Liver (tissue), 9 donors: ENCODE measurements around the gene PNO1. TPM values are rescaled to one million over a fixed set of nuclear protein-coding genes. Genes with fewer than 3 reads are reported as not detected.

Experiments used
- DNase-seq: peaks from one replicate; pipeline ENCODE4 v3.0.0-alpha.2; 2017; ENCODE audit warnings: low spot score
- H3K27ac ChIP-seq, 2 donors: one replicate each; pipeline ENCODE4 v1.7.0; 2013; ENCODE audit warnings: inconsistent platforms in 2 of 2, low read length in 2 of 2, control low read depth in 1 of 2, low read depth in 1 of 2, mild to moderate bottlenecking in 1 of 2
- H3K27me3 ChIP-seq, 4 donors: one replicate each; pipeline versions ENCODE4 v1.6.1 to v1.7.0; 2013; ENCODE audit warnings: low read length in 3 of 4, inconsistent platforms in 1 of 4, mild to moderate bottlenecking in 1 of 4, moderate library complexity in 1 of 4; ENCODE audit not compliant: control insufficient read depth in 4 of 4, insufficient read depth in 4 of 4
- H3K36me3 ChIP-seq, 4 donors: one replicate each; pipeline versions ENCODE4 v1.6.1 to v1.7.0; 2013; ENCODE audit warnings: low read length in 3 of 4, mild to moderate bottlenecking in 3 of 4, low read depth in 1 of 4, moderate library complexity in 1 of 4; ENCODE audit not compliant: control insufficient read depth in 4 of 4, insufficient read depth in 3 of 4
- H3K4me1 ChIP-seq, 4 donors: one replicate each; pipeline versions ENCODE4 v1.6.1 to v1.7.0; 2013; ENCODE audit warnings: low read length in 3 of 4, mild to moderate bottlenecking in 3 of 4, moderate library complexity in 1 of 4; ENCODE audit not compliant: control insufficient read depth in 4 of 4, insufficient read depth in 4 of 4
- H3K4me3 ChIP-seq, 3 donors: one replicate each; pipeline versions ENCODE4 v1.6.1 to v1.7.0; 2013; ENCODE audit warnings: low read length in 3 of 3, control low read depth in 1 of 3, low read depth in 1 of 3, mild to moderate bottlenecking in 1 of 3
- H3K9ac ChIP-seq, 2 donors: one replicate each; pipeline ENCODE4 v1.7.0; 2013; ENCODE audit warnings: low read length in 2 of 2, mild to moderate bottlenecking in 2 of 2, moderate library complexity in 2 of 2, control low read depth in 1 of 2, low read depth in 1 of 2
- H3K9me3 ChIP-seq, 4 donors: one replicate each; pipeline versions ENCODE4 v1.6.1 to v1.7.0; 2013; ENCODE audit warnings: low read length in 3 of 4; ENCODE audit not compliant: control insufficient read depth in 4 of 4
- ATF3 ChIP-seq: IDR thresholded peaks from 2 replicates; pipeline ENCODE4 v1.6.1; 2016; ENCODE audit warnings: antibody characterized with exemption
- EGR1 ChIP-seq, 2 donors: IDR thresholded peaks; 2 replicates each; pipeline ENCODE4 v1.6.1; 2016 to 2018; ENCODE audit warnings: antibody characterized with exemption in 2 of 2, low read depth in 2 of 2
- FOXA2 ChIP-seq: IDR thresholded peaks from 2 replicates; pipeline ENCODE4 v1.6.1; 2016; ENCODE audit warnings: antibody characterized with exemption
- GABPA ChIP-seq, 2 donors: IDR thresholded peaks in 1 of 2; conservative IDR thresholded peaks in 1 of 2; 2 replicates each; pipeline ENCODE4 v1.6.1; 2016; ENCODE audit warnings: antibody characterized with exemption in 2 of 2, mild to moderate bottlenecking in 1 of 2, moderate library complexity in 1 of 2
- HNF4G ChIP-seq: IDR thresholded peaks from 2 replicates; pipeline ENCODE4 v1.6.1; 2016; ENCODE audit warnings: antibody characterized with exemption
- JUND ChIP-seq, 2 donors: IDR thresholded peaks; 2 replicates each; pipeline ENCODE4 v1.6.1; 2016; ENCODE audit warnings: antibody characterized with exemption in 2 of 2
- NR2F2 ChIP-seq: IDR thresholded peaks from 2 replicates; pipeline ENCODE4 v1.6.1; 2016; ENCODE audit warnings: antibody characterized with exemption
- RAD21 ChIP-seq, 2 donors: IDR thresholded peaks; 2 replicates each; pipeline ENCODE4 v1.6.1; 2016; ENCODE audit warnings: antibody characterized with exemption in 2 of 2, mild to moderate bottlenecking in 2 of 2
- REST ChIP-seq: IDR thresholded peaks from 2 replicates; pipeline ENCODE4 v1.6.1; 2016; ENCODE audit warnings: antibody characterized with exemption, mild to moderate bottlenecking
- RXRA ChIP-seq, 2 donors: IDR thresholded peaks; 2 replicates each; pipeline ENCODE4 v1.6.1; 2017 to 2018; ENCODE audit warnings: antibody characterized with exemption in 2 of 2, mild to moderate bottlenecking in 1 of 2
- SP1 ChIP-seq: IDR thresholded peaks from 2 replicates; pipeline ENCODE4 v1.6.1; 2018; ENCODE audit warnings: antibody characterized with exemption, mild to moderate bottlenecking
- TAF1 ChIP-seq: conservative IDR thresholded peaks from 2 replicates; pipeline ENCODE4 v1.6.1; 2016; ENCODE audit warnings: antibody characterized with exemption, mild to moderate bottlenecking
- WGBS: extraction: QIAGEN DNeasy Blood & Tissue Kit; methylation state at CpG from one replicate; pipeline ENCODE4 v1.1.7; 2013; 5-methylcytosine and 5-hydroxymethylcytosine counted together
- polyA plus RNA-seq, 2 donors: library from polyadenylated mRNA; stranded (reverse) in 1 of 2; unstranded in 1 of 2; fragments of 200-250 nt in 1 of 2; fragments of >200 nt in 1 of 2; fragmentation: Nextera tagmentation in 1 of 2; extraction: Ambion mirVana in 1 of 2; gene quantifications; one replicate each; pipeline versions ENCODE4 v1.2.1 to v1.2.3, GENCODE V29; 2013 to 2015
- total RNA-seq, 2 donors: library from RNA; depleted of rRNA; stranded (reverse); fragments of >200 nt; gene quantifications; one replicate each; pipeline ENCODE4 v1.2.3, GENCODE V29; 2014
- TF ChIP-seq, protein P1 (sequence below): IDR thresholded peaks from 2 replicates; pipeline ENCODE4 v1.6.1; 2016; ENCODE audit warnings: antibody characterized with exemption
- TF ChIP-seq, protein P2 (sequence below): fragments of 150-350 bp; IDR thresholded peaks from 2 replicates; pipeline ENCODE4 v1.5.1; 2017; ENCODE audit warnings: improper control_type of control experiment, low read depth, low read length; ENCODE audit not compliant: missing input control
- donor health status: healthy.
- donor health status: healthy.
- donor health status: healthy.
- donor health status: healthy.
- donor health status: healthy.

The PNO1 gene
- total and polyA plus RNA-seq, 4 donors: 5.5 to 9.5 (median 8.4) TPM

GRCh38 chr2:68134120-68134519, 23.6 kb upstream of the PNO1 start:
- Histone ChIP-seq H3K27me3 (no peaks in the 10 kb centered on the region), H3K9ac (no peak overlapping the region), H3K27ac (no peak overlapping the region), H3K36me3 (peaks cover 2 to 11% (median 2%) of the 10 kb centered on the region in 4 donors), H3K9me3 (no peaks in the 10 kb centered on the region), H3K4me1 (no peaks in the 10 kb centered on the region), H3K4me3 (no peak overlapping the region)
- 95% methylated on average over 1 of the region's 1 CpG for WGBS
- DNase-seq: no peak
- TF ChIP-seq REST (no peak), RXRA (IDR thresholded peaks at IDR 0.05) (no peak), RAD21 (IDR thresholded peaks at IDR 0.05) (no peak), ATF3 (no peak), JUND (IDR thresholded peaks at IDR 0.05) (no peak), GABPA (IDR thresholded peaks at IDR 0.05 in 1 of 2, conservative IDR thresholded peaks at IDR 0.05 in 1 of 2) (no peak), SP1 (no peak), EGR1 (IDR thresholded peaks at IDR 0.05; ENCODE audit: low read depth in 2 of 2) (no peak), NR2F2 (no peak), HNF4G (no peak), TAF1 (no peak)
- TF ChIP-seq, protein P1, sequence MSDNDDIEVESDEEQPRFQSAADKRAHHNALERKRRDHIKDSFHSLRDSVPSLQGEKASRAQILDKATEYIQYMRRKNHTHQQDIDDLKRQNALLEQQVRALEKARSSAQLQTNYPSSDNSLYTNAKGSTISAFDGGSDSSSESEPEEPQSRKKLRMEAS: no peak
- TF ChIP-seq, protein P2, sequence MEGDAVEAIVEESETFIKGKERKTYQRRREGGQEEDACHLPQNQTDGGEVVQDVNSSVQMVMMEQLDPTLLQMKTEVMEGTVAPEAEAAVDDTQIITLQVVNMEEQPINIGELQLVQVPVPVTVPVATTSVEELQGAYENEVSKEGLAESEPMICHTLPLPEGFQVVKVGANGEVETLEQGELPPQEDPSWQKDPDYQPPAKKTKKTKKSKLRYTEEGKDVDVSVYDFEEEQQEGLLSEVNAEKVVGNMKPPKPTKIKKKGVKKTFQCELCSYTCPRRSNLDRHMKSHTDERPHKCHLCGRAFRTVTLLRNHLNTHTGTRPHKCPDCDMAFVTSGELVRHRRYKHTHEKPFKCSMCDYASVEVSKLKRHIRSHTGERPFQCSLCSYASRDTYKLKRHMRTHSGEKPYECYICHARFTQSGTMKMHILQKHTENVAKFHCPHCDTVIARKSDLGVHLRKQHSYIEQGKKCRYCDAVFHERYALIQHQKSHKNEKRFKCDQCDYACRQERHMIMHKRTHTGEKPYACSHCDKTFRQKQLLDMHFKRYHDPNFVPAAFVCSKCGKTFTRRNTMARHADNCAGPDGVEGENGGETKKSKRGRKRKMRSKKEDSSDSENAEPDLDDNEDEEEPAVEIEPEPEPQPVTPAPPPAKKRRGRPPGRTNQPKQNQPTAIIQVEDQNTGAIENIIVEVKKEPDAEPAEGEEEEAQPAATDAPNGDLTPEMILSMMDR: no peak

DNA sequence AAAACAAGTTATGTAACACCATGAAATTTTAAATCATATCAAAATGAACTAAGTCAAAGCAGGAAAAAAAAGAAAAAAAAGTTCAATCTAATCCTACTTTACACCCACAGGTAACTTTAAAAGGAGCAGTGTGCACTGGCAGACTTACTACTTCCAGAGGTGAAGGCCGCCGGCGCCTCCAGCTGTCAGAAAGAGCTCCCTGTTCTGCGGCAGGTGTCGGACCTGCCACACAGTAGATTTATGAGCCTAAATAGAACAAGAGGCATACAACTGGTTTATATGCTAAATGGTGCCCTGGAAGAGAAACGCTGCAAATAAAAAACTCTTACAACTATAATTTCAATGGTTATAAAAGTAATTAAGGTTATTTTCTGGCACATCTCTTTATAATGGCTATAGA, 23.1 kb upstream of the PNO1 start:
- Histone ChIP-seq H3K27me3 (no peaks in the 10 kb centered on the region), H3K4me3 (no peak overlapping the region), H3K4me1 (no peaks in the 10 kb centered on the region), H3K36me3 (peaks cover 2 to 11% (median 2%) of the 10 kb centered on the region in 4 donors), H3K9ac (no peak overlapping the region), H3K27ac (no peak overlapping the region), H3K9me3 (no peaks in the 10 kb centered on the region)
- WGBS: 89% methylated on average over 6 of the region's 6 CpGs
- no peak for TF ChIP-seq FOXA2
- TF ChIP-seq, protein P1: no peak
- no peak for DNase-seq
